H1 (cell line): ENCODE measurements around the gene BBS1. TPM values are rescaled to one million over a fixed set of nuclear protein-coding genes. Genes with fewer than 3 reads are reported as not detected.

Source experiments
- CHD7 ChIP-seq: fragments of 300-600 bp; sonication (generic); IDR thresholded peaks from 2 replicates; pipeline ENCODE4 v1.7.1; 2012; ENCODE audit warnings: low read length, moderate library complexity, mild to moderate bottlenecking, inconsistent platforms; ENCODE audit not compliant: insufficient replicate concordance
- HDAC2 ChIP-seq, 2 experiments: fragments of 300-600 bp in 1 of 2; sonication (generic) in 1 of 2; IDR thresholded peaks; 2 replicates each; pipeline ENCODE4 v1.6.1; 2011 to 2012; ENCODE audit warnings: low read depth in 2 of 2, low read length in 2 of 2, mild to moderate bottlenecking in 2 of 2, moderate library complexity in 2 of 2, borderline replicate concordance in 1 of 2, inconsistent platforms in 1 of 2
- polyA plus RNA-seq, 7 experiments: library from polyadenylated mRNA; depleted of rRNA in 3 of 7; stranded (reverse) in 5 of 7; unstranded in 2 of 7; fragments of >200 nt in 5 of 7; fragments of 200-250 nt in 2 of 7; gene quantifications; 1 replicate in 5 of 7; 2 replicates in 1 of 7; 4 replicates in 1 of 7; pipeline versions ENCODE4 v1.2.1 to v1.2.3, GENCODE V29; 2011 to 2013; ENCODE audit warnings: missing spikeins in 2 of 7, mixed read lengths in 2 of 7
- total RNA-seq: library from RNA; stranded (reverse); fragmentation: NEBNext Ultra II Directional; extraction: Animal tissue kit (Norgen Biotek cat#: 25700); gene quantifications from 2 replicates; pipeline ENCODE4 v1.2.1, GENCODE V29; 2021

BBS1 gene
- total and polyA plus RNA-seq, 2 of the 8 experiments (the other 6 are each of a cell fraction or from before 2014, with no cell fraction given) = 19.1 to 19.5 TPM

GRCh38 chr11:66546368-66546965 is 36.0 kb downstream of the BBS1 start, which contains the start of gene ACTN3 (continued):
- TF ChIP-seq CHD7 (no peak), HDAC2 (IDR thresholded peaks at IDR 0.05; ENCODE audit: borderline replicate concordance in 1 of 2, low read depth in 2 of 2, low read length in 2 of 2) (peak in 1 of 2 experiments; percentile 100; a peak in 2 of 4 replicates)
